Neural crest cell (in vitro differentiated cells): ENCODE measurements around the gene GPC6. TPM values are rescaled to one million over a fixed set of nuclear protein-coding genes. Genes with fewer than 3 reads are reported as not detected.

Source experiments
- DNase-seq: peaks from one replicate; pipeline ENCODE4 v3.0.0; 2021; ENCODE audit warnings: low read depth, mixed read lengths, low spot score
- H3K27ac Mint-ChIP-seq: one replicate; pipeline ENCODE4 v1.8.0; 2021; ENCODE audit warnings: mild to moderate bottlenecking, mixed read lengths; ENCODE audit not compliant: unreplicated experiment
- H3K27me3 Mint-ChIP-seq: 2 replicates; pipeline ENCODE4 v1.8.0; 2021; ENCODE audit warnings: low read depth, mild to moderate bottlenecking, mixed read lengths
- H3K36me3 Mint-ChIP-seq: 2 replicates; pipeline ENCODE4 v1.8.0; 2021; ENCODE audit warnings: low read depth, mild to moderate bottlenecking, mixed read lengths
- H3K4me1 Mint-ChIP-seq: 2 replicates; pipeline ENCODE4 v1.8.0; 2021; ENCODE audit warnings: mixed read lengths
- H3K4me3 Mint-ChIP-seq: one replicate; pipeline ENCODE4 v1.8.0; 2021; ENCODE audit warnings: mild to moderate bottlenecking, mixed read lengths
- H3K9me3 Mint-ChIP-seq: 2 replicates; pipeline ENCODE4 v1.8.0; 2021; ENCODE audit warnings: mixed read lengths
- total RNA-seq: library from RNA; stranded (reverse); gene quantifications from 2 replicates; pipeline ENCODE4 v1.2.1, GENCODE V29; 2021
- TF ChIP-seq, protein P1 (sequence below): fragments of 200-600 bp; sonication (generic); conservative IDR thresholded peaks from 2 replicates; pipeline ENCODE4 v1.5.0; 2021; ENCODE audit warnings: antibody characterized with exemption, mild to moderate bottlenecking

Gene GPC6
- total RNA-seq, 1 donor from 2014 or later: 13.4 TPM

GRCh38 chr13:93386116-93386515 lies 159.5 kb downstream of the GPC6 start:
- Mint-ChIP-seq H3K9me3 (no peaks in the 10 kb centered on the region), H3K27ac (no peak overlapping the region), H3K4me3 (no peak overlapping the region), H3K4me1 (no peaks in the 10 kb centered on the region), H3K27me3 (no peaks in the 10 kb centered on the region), H3K36me3 (no peaks in the 10 kb centered on the region)
- TF ChIP-seq, protein P1, sequence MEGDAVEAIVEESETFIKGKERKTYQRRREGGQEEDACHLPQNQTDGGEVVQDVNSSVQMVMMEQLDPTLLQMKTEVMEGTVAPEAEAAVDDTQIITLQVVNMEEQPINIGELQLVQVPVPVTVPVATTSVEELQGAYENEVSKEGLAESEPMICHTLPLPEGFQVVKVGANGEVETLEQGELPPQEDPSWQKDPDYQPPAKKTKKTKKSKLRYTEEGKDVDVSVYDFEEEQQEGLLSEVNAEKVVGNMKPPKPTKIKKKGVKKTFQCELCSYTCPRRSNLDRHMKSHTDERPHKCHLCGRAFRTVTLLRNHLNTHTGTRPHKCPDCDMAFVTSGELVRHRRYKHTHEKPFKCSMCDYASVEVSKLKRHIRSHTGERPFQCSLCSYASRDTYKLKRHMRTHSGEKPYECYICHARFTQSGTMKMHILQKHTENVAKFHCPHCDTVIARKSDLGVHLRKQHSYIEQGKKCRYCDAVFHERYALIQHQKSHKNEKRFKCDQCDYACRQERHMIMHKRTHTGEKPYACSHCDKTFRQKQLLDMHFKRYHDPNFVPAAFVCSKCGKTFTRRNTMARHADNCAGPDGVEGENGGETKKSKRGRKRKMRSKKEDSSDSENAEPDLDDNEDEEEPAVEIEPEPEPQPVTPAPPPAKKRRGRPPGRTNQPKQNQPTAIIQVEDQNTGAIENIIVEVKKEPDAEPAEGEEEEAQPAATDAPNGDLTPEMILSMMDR: no peak
- no peak for DNase-seq

GRCh38 chr13:93388701-93389100 lies 162.1 kb downstream of the GPC6 start:
- TF ChIP-seq, protein P1: no peak
- Mint-ChIP-seq H3K4me3 (no peak overlapping the region), H3K27me3 (no peaks in the 10 kb centered on the region), H3K4me1 (peaks cover 8% of the 10 kb centered on the region), H3K27ac (no peak overlapping the region), H3K36me3 (no peaks in the 10 kb centered on the region), H3K9me3 (no peaks in the 10 kb centered on the region)
- no peak for DNase-seq

DNA sequence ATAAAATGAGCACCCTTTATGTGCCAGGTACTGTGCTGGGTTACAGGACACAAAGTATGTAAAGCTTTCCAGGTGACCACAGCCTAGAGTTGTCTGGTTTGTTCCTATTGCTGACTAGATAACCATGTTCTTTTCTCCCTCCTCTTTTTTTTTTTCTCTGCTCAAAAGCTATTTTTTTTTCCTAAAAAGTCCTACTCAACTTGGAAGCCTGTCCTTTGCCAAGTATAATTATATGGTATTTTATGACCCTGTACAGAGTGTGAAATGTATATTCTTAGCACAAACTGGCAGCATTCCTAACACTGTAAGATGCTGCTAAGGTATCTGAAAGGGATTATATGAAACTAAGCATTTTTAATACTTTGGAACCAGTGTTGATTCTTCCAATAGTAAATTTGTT lies 171.0 kb downstream of the GPC6 start:
- H3K27ac Mint-ChIP-seq: no peak overlapping the region
- H3K27me3 Mint-ChIP-seq: no peaks in the 10 kb centered on the region
- H3K4me1 Mint-ChIP-seq: peaks cover 8% of the 10 kb centered on the region
- peaks cover 6% of the 10 kb centered on the region for H3K9me3 Mint-ChIP-seq
- DNase-seq: no peak
- H3K4me3 Mint-ChIP-seq: no peak overlapping the region
- H3K36me3 Mint-ChIP-seq: no peaks in the 10 kb centered on the region
- TF ChIP-seq, protein P1: no peak

GRCh38 chr13:93398167-93399035 lies 171.8 kb downstream of the GPC6 start:
- Mint-ChIP-seq H3K27ac (no peak overlapping the region), H3K9me3 (peaks cover 6% of the 10 kb centered on the region), H3K4me1 (peaks cover 8% of the 10 kb centered on the region), H3K36me3 (no peaks in the 10 kb centered on the region), H3K4me3 (no peak overlapping the region), H3K27me3 (no peaks in the 10 kb centered on the region)
- no peak for DNase-seq
- TF ChIP-seq, protein P1: no peak

GRCh38 chr13:93399212-93399611 lies 172.6 kb downstream of the GPC6 start:
- peaks cover 6% of the 10 kb centered on the region for H3K9me3 Mint-ChIP-seq
- peaks cover 8% of the 10 kb centered on the region for H3K4me1 Mint-ChIP-seq
- H3K36me3 Mint-ChIP-seq: no peaks in the 10 kb centered on the region
- no peak for DNase-seq
- no peak overlapping the region for H3K4me3 Mint-ChIP-seq
- no peak overlapping the region for H3K27ac Mint-ChIP-seq
- TF ChIP-seq, protein P1: no peak
- no peaks in the 10 kb centered on the region for H3K27me3 Mint-ChIP-seq
